Liver (tissue), 9 donors: ENCODE data around the gene RANBP17. TPM values are rescaled to one million over a fixed set of nuclear protein-coding genes. Genes with fewer than 3 reads are reported as not detected.

Experiments
- DNase-seq: peaks from one replicate; pipeline ENCODE4 v3.0.0-alpha.2; 2017; ENCODE audit warnings: low spot score
- H3K27ac ChIP-seq, 2 donors: one replicate each; pipeline ENCODE4 v1.7.0; 2013; ENCODE audit warnings: inconsistent platforms in 2 of 2, low read length in 2 of 2, control low read depth in 1 of 2, low read depth in 1 of 2, mild to moderate bottlenecking in 1 of 2
- H3K27me3 ChIP-seq, 4 donors: one replicate each; pipeline versions ENCODE4 v1.6.1 to v1.7.0; 2013; ENCODE audit warnings: low read length in 3 of 4, inconsistent platforms in 1 of 4, mild to moderate bottlenecking in 1 of 4, moderate library complexity in 1 of 4; ENCODE audit not compliant: control insufficient read depth in 4 of 4, insufficient read depth in 4 of 4
- H3K36me3 ChIP-seq, 4 donors: one replicate each; pipeline versions ENCODE4 v1.6.1 to v1.7.0; 2013; ENCODE audit warnings: low read length in 3 of 4, mild to moderate bottlenecking in 3 of 4, low read depth in 1 of 4, moderate library complexity in 1 of 4; ENCODE audit not compliant: control insufficient read depth in 4 of 4, insufficient read depth in 3 of 4
- H3K4me1 ChIP-seq, 4 donors: one replicate each; pipeline versions ENCODE4 v1.6.1 to v1.7.0; 2013; ENCODE audit warnings: low read length in 3 of 4, mild to moderate bottlenecking in 3 of 4, moderate library complexity in 1 of 4; ENCODE audit not compliant: control insufficient read depth in 4 of 4, insufficient read depth in 4 of 4
- H3K4me3 ChIP-seq, 3 donors: one replicate each; pipeline versions ENCODE4 v1.6.1 to v1.7.0; 2013; ENCODE audit warnings: low read length in 3 of 3, control low read depth in 1 of 3, low read depth in 1 of 3, mild to moderate bottlenecking in 1 of 3
- H3K9ac ChIP-seq, 2 donors: one replicate each; pipeline ENCODE4 v1.7.0; 2013; ENCODE audit warnings: low read length in 2 of 2, mild to moderate bottlenecking in 2 of 2, moderate library complexity in 2 of 2, control low read depth in 1 of 2, low read depth in 1 of 2
- H3K9me3 ChIP-seq, 4 donors: one replicate each; pipeline versions ENCODE4 v1.6.1 to v1.7.0; 2013; ENCODE audit warnings: low read length in 3 of 4; ENCODE audit not compliant: control insufficient read depth in 4 of 4
- EGR1 ChIP-seq, 2 donors: IDR thresholded peaks; 2 replicates each; pipeline ENCODE4 v1.6.1; 2016 to 2018; ENCODE audit warnings: antibody characterized with exemption in 2 of 2, low read depth in 2 of 2
- FOXA1 ChIP-seq: IDR thresholded peaks from 2 replicates; pipeline ENCODE4 v1.6.1; 2016; ENCODE audit warnings: antibody characterized with exemption
- FOXA2 ChIP-seq: IDR thresholded peaks from 2 replicates; pipeline ENCODE4 v1.6.1; 2016; ENCODE audit warnings: antibody characterized with exemption
- GABPA ChIP-seq, 2 donors: IDR thresholded peaks in 1 of 2; conservative IDR thresholded peaks in 1 of 2; 2 replicates each; pipeline ENCODE4 v1.6.1; 2016; ENCODE audit warnings: antibody characterized with exemption in 2 of 2, mild to moderate bottlenecking in 1 of 2, moderate library complexity in 1 of 2
- HNF4A ChIP-seq, 2 donors: conservative IDR thresholded peaks; 2 replicates each; pipeline ENCODE4 v1.6.1; 2016; ENCODE audit warnings: antibody characterized with exemption in 2 of 2, mild to moderate bottlenecking in 2 of 2
- HNF4G ChIP-seq: IDR thresholded peaks from 2 replicates; pipeline ENCODE4 v1.6.1; 2016; ENCODE audit warnings: antibody characterized with exemption
- JUND ChIP-seq, 2 donors: IDR thresholded peaks; 2 replicates each; pipeline ENCODE4 v1.6.1; 2016; ENCODE audit warnings: antibody characterized with exemption in 2 of 2
- NR2F2 ChIP-seq: IDR thresholded peaks from 2 replicates; pipeline ENCODE4 v1.6.1; 2016; ENCODE audit warnings: antibody characterized with exemption
- RAD21 ChIP-seq, 2 donors: IDR thresholded peaks; 2 replicates each; pipeline ENCODE4 v1.6.1; 2016; ENCODE audit warnings: antibody characterized with exemption in 2 of 2, mild to moderate bottlenecking in 2 of 2
- RXRA ChIP-seq, 2 donors: IDR thresholded peaks; 2 replicates each; pipeline ENCODE4 v1.6.1; 2017 to 2018; ENCODE audit warnings: antibody characterized with exemption in 2 of 2, mild to moderate bottlenecking in 1 of 2
- SP1 ChIP-seq: IDR thresholded peaks from 2 replicates; pipeline ENCODE4 v1.6.1; 2018; ENCODE audit warnings: antibody characterized with exemption, mild to moderate bottlenecking
- YY1 ChIP-seq: IDR thresholded peaks from 2 replicates; pipeline ENCODE4 v1.6.1; 2016; ENCODE audit warnings: antibody characterized with exemption, mild to moderate bottlenecking
- WGBS: extraction: QIAGEN DNeasy Blood & Tissue Kit; methylation state at CpG from one replicate; pipeline ENCODE4 v1.1.7; 2013; 5-methylcytosine and 5-hydroxymethylcytosine counted together
- polyA plus RNA-seq, 2 donors: library from polyadenylated mRNA; stranded (reverse) in 1 of 2; unstranded in 1 of 2; fragments of 200-250 nt in 1 of 2; fragments of >200 nt in 1 of 2; fragmentation: Nextera tagmentation in 1 of 2; extraction: Ambion mirVana in 1 of 2; gene quantifications; one replicate each; pipeline versions ENCODE4 v1.2.1 to v1.2.3, GENCODE V29; 2013 to 2015
- total RNA-seq, 2 donors: library from RNA; depleted of rRNA; stranded (reverse); fragments of >200 nt; gene quantifications; one replicate each; pipeline ENCODE4 v1.2.3, GENCODE V29; 2014
- TF ChIP-seq, protein P1 (sequence below): IDR thresholded peaks from 2 replicates; pipeline ENCODE4 v1.6.1; 2016; ENCODE audit warnings: antibody characterized with exemption
- TF ChIP-seq, protein P2 (sequence below): IDR thresholded peaks from 2 replicates; pipeline ENCODE4 v1.6.1; 2016; ENCODE audit warnings: antibody characterized with exemption
- TF ChIP-seq, protein P3 (sequence below): IDR thresholded peaks from 2 replicates; pipeline ENCODE4 v1.6.1; 2016; ENCODE audit warnings: antibody characterized with exemption
- TF ChIP-seq, protein P4 (sequence below): IDR thresholded peaks from 2 replicates; pipeline ENCODE4 v1.6.1; 2016; ENCODE audit warnings: antibody characterized with exemption, mild to moderate bottlenecking
- donor health status: healthy.
- donor health status: healthy.
- donor health status: healthy.
- donor health status: healthy.
- donor health status: healthy.

Gene RANBP17
- total and polyA plus RNA-seq, 4 donors: 0.83 to 10.8 (median 7.9) TPM

DNA sequence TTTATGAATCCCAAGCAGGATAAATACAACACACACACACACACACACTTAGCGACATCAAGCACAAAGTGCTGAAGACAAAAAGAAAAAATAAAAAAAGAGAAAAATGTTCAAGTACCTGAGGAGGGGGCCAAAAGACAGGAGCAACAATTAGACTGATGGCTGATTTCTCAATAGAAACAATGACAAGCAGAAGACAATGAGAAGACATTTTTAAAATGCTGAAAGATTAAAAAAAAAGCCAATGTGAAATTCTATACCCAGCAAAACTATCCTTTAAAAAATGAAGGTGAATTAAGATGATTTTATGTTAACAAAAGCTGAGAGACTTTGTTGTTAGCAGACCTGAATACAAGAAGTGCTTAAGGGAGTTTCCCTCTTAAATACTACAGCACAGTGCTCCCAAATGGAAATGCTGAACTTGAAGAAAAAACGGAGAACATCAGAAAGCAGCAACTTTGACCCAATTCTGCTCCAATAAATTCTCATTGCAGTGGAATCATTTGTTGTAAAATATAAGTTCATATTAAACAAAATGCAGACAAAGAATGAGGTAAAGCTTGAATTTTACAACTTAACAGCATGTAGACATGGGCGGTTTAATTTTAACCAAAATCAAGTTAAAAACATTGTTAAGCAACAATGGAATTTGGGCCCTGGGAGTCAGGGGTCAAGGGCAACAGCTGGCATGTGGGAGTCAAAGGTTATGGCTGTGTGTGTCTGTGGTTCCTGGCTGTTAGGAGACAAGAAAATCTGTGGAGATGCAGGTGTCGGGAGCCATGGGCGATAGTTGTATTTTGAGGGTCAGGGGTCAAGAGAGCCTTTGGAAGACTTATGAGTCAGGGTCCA lies 776 bp upstream of the RANBP17 start:
- TF ChIP-seq SP1 (peak; percentile 22), JUND (IDR thresholded peaks at IDR 0.05) (no peak), NR2F2 (peak; percentile 98), FOXA1 (no peak), RAD21 (IDR thresholded peaks at IDR 0.05) (no peak), GABPA (IDR thresholded peaks at IDR 0.05 in 1 of 2, conservative IDR thresholded peaks at IDR 0.05 in 1 of 2) (no peak), RXRA (IDR thresholded peaks at IDR 0.05) (peak; percentile 49 to 51), HNF4G (peak; percentile 41), EGR1 (IDR thresholded peaks at IDR 0.05; ENCODE audit: low read depth in 2 of 2) (no peak), FOXA2 (no peak), HNF4A (conservative IDR thresholded peaks at IDR 0.05) (peak; percentile 76 to 87)
- TF ChIP-seq, protein P1, sequence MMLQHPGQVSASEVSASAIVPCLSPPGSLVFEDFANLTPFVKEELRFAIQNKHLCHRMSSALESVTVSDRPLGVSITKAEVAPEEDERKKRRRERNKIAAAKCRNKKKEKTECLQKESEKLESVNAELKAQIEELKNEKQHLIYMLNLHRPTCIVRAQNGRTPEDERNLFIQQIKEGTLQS: no peak
- TF ChIP-seq, protein P2, sequence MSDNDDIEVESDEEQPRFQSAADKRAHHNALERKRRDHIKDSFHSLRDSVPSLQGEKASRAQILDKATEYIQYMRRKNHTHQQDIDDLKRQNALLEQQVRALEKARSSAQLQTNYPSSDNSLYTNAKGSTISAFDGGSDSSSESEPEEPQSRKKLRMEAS: no peak
- TF ChIP-seq, protein P3, sequence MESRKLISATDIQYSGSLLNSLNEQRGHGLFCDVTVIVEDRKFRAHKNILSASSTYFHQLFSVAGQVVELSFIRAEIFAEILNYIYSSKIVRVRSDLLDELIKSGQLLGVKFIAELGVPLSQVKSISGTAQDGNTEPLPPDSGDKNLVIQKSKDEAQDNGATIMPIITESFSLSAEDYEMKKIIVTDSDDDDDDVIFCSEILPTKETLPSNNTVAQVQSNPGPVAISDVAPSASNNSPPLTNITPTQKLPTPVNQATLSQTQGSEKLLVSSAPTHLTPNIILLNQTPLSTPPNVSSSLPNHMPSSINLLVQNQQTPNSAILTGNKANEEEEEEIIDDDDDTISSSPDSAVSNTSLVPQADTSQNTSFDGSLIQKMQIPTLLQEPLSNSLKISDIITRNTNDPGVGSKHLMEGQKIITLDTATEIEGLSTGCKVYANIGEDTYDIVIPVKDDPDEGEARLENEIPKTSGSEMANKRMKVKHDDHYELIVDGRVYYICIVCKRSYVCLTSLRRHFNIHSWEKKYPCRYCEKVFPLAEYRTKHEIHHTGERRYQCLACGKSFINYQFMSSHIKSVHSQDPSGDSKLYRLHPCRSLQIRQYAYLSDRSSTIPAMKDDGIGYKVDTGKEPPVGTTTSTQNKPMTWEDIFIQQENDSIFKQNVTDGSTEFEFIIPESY: no peak
- Histone ChIP-seq H3K36me3 (no peaks in the 10 kb centered on the region), H3K4me1 (peaks cover 0 to 6% (median 3%) of the 10 kb centered on the region in 4 donors), H3K27me3 (no peaks in the 10 kb centered on the region), H3K9ac (no peak overlapping the region), H3K4me3 (peak overlapping the region in 2 of 3 donors; percentile 49 to 83), H3K27ac (no peak overlapping the region), H3K9me3 (peaks cover 6 to 18% (median 13%) of the 10 kb centered on the region in 4 donors)
- 81% methylated on average over 5 of the region's 5 CpGs for WGBS
- no peak for DNase-seq

DNA sequence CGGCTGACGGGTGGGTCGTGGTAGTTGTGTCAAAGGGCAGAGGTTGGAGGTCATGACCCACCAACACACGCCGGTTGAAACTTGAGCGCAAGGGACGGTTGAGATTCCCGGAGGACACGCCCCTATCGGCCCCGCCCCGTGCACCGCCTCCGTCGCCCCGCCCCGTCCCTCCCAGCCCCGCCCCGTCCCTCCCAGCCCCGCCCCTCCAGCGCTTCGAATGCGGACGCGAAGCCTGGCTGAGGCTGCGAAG lies 226 bp upstream of the RANBP17 start:
- TF ChIP-seq RXRA (IDR thresholded peaks at IDR 0.05) (no peak), HNF4G (no peak), SP1 (peak; percentile 3), FOXA2 (no peak), RAD21 (IDR thresholded peaks at IDR 0.05) (no peak), FOXA1 (no peak), JUND (IDR thresholded peaks at IDR 0.05) (no peak), YY1 (no peak), NR2F2 (peak; percentile 74), GABPA (IDR thresholded peaks at IDR 0.05 in 1 of 2, conservative IDR thresholded peaks at IDR 0.05 in 1 of 2) (no peak)
- TF ChIP-seq, protein P4, sequence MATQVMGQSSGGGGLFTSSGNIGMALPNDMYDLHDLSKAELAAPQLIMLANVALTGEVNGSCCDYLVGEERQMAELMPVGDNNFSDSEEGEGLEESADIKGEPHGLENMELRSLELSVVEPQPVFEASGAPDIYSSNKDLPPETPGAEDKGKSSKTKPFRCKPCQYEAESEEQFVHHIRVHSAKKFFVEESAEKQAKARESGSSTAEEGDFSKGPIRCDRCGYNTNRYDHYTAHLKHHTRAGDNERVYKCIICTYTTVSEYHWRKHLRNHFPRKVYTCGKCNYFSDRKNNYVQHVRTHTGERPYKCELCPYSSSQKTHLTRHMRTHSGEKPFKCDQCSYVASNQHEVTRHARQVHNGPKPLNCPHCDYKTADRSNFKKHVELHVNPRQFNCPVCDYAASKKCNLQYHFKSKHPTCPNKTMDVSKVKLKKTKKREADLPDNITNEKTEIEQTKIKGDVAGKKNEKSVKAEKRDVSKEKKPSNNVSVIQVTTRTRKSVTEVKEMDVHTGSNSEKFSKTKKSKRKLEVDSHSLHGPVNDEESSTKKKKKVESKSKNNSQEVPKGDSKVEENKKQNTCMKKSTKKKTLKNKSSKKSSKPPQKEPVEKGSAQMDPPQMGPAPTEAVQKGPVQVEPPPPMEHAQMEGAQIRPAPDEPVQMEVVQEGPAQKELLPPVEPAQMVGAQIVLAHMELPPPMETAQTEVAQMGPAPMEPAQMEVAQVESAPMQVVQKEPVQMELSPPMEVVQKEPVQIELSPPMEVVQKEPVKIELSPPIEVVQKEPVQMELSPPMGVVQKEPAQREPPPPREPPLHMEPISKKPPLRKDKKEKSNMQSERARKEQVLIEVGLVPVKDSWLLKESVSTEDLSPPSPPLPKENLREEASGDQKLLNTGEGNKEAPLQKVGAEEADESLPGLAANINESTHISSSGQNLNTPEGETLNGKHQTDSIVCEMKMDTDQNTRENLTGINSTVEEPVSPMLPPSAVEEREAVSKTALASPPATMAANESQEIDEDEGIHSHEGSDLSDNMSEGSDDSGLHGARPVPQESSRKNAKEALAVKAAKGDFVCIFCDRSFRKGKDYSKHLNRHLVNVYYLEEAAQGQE: no peak
- TF ChIP-seq, protein P1: no peak
- TF ChIP-seq, protein P3: no peak
- peaks cover 6 to 18% (median 13%) of the 10 kb centered on the region in 4 donors for H3K9me3 ChIP-seq
- 9% methylated on average over 26 of the region's 26 CpGs for WGBS
- H3K36me3 ChIP-seq: no peaks in the 10 kb centered on the region
- no peaks in the 10 kb centered on the region for H3K27me3 ChIP-seq
- peak overlapping the region in 2 of 3 donors; percentile 49 to 83 for H3K4me3 ChIP-seq
- H3K9ac ChIP-seq: no peak overlapping the region
- peak; percentile 69 for DNase-seq
- H3K27ac ChIP-seq: no peak overlapping the region
- H3K4me1 ChIP-seq: peaks cover 0 to 6% (median 3%) of the 10 kb centered on the region in 4 donors
